ENCODE measurements around the gene SIVA1.
"Not testable (repeated sequence)": the region's sequence is repeated elsewhere in the genome, so short reads cannot be mapped to it uniquely, and the experiment has no call there.

SIVA1 gene

DNA sequence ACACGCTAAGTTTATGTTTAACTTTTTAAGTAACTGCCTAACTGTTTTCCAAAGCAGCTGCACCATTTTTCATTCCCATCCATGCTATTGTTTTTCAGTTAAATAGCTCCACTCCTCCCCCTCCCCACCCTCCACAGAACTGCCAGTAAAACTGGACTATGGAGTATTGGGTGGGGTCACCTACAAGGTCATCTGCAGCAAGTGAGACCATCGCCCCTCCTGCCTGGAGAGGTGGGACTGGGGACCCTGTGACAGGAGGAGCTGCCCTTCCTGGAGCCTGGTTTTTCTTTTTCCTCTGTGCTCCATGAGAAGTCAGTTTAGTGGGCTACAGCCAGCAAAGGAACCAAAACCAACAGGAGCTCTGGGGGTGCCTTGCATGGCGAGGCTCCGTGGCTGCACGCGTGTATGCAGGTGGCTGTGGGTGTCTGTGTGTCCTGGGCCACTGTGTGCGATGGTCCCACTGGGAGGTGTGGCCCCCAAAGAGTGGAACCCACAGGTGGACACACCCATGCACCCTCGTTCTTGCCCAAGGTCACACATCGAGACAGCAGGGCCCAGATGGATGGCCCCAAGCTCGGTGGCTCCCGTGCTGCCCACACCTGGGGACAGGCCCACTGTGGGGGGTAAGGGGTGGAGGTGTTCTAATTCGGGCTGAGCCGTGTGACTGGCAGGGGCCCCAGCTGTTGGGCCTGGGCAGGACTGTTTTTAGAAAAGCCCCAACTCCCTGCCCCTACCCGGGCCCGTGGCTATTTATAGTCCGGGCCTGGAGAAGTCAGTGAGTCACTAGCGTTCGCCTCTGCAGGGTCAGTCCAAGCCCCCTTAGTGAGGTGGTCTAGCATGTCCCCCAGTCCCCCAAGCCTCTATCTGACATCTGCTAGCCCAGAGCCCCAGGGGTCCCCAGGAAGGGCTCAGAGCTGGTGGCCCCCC, 31.2 kb upstream of the SIVA1 start:
- no peak for DNase-seq

DNA sequence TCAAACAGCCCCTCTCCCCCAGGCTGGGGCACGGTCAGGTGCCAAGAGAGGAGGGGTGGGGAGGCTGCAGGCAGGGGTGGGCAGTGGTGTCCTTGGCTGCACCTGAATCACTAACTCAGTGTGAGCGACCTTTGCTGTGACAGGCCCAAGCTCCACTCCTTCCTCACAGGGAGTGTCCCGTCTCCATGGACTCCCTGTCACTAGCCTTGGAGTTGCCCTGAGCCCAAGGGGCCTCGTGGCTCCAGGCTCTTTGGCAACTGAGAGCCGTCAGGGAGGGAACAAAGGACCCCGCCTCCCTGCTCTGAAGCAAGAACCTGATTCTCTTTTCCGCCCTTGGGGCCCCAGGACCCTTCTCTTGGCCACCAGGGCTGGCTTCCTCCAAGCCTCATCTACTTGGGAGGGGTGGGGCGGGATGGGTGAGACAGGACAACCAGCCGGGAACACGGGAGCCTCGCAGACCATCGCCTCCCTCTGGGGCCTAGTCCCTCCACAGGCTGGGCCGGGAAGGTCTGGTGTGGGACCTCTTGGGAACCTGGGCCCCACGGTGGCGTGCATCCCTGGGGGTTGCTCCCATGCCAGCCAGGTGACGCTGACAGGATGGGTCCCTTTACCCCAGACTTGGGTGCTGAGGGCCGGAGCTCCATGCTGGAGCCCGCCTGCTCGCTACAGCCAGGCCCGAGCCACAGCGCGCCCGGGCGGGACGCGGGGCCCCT, 29.9 kb upstream of the SIVA1 start:
- DNase-seq: no peak

DNA sequence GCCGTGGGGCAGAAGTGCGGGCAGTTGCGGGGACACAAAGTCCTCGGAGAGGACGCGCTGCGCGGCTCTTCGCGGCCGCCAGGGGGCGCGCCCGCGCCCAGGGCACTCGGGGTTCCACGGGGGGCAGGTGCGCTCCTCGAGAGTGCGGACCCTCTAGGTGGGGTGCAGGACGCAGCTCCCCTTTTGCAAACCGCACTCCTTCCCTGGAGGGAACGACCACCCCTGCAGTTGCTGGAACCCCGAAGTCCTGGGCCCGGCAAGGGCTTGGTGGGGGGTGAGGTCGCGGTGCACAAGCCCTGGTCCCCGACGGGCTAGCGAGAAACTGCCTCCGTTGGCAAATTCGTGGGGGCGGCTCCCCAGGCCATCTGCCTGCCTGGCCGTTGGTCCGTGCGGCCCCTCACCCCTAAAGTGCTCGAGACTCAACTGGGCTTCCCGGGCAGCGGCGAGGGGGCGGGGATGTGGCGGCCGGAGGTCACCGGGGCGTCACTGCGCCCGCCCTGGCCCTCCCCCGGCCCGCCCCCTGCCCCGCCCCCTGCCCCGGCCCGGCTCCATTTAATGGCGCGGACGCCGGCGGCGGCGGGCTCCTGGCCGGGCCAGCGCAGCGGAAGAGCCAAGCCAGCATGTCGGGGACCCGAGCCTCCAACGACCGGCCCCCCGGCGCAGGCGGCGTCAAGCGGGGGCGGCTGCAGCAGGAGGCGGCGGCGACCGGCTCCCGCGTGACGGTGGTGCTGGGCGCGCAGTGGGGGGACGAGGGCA, 29.1 kb upstream of the SIVA1 start, which contains the start of gene ADSS1:
TSS of gene ADSS1 (plus strand) at position 579 of the 756 bp plus-strand sequence. CDS start at position 621, 42 bp downstream.
- peak; percentile 66 for DNase-seq

DNA sequence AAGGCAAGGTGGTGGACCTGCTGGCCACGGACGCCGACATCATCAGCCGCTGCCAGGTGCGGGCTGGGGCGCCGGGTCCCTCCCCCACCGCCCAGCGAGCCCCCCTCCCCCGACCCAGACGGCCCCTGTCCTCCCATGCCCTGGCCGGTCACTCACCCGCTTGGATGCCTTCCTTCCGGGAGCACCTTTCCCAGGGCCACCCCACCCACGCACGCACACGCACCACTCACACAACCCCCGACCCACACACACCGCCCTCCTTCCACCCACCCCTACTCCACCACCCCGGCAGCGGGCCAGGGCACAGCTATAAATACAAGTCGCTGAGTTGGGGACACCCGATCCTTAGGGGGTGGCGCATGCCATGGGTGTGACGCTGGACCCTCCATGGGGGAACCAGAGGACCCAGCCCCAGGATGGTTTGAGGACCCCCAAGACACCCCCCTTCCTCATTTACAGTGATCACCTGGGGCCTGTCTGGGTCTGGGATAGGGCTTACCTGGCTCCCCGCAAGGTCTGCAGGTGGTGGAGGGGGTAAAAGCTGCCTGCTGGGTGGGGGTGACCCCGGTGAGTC, 28.5 kb upstream of the SIVA1 start:
- DNase-seq: peak; percentile 48

DNA sequence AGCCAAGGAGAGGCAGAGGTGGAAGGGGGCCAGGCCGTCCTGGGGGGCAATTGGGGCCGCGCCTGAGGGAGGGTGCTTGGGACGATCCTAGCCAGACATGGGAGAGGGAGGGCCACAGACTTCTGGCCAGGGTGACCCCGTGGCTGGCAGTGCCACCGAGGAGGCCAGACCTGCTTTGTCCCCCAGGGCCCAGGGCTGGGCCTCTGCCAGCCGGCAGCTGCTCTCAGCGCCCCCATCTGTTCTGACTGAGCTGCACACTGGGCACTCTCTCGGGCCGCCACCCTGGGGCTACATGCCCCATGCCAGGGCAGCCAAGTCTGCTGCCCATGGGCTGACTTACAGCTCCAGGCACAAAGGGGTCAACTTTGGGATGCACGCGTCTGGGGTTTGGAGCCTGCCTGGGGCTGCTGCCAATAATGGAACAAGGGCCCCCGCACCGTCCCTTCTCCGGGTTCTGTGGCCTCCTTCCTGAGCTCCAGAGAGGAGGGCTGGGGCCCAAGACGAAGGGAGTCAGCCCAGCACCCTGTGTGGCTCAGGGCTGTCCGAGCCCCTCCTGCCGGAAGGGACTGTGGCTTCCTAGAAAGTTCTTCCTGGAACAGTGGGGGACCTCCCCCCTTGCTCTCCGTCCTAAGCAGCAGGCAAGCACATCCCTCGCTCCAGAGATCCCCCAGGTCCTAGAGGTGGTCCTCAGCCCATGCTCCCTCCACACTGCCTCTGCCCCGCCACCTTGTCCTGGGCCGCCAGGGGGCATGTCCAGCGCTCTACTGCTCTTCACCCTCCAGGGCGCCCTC, 27.8 kb upstream of the SIVA1 start:
- no peak for DNase-seq

DNA sequence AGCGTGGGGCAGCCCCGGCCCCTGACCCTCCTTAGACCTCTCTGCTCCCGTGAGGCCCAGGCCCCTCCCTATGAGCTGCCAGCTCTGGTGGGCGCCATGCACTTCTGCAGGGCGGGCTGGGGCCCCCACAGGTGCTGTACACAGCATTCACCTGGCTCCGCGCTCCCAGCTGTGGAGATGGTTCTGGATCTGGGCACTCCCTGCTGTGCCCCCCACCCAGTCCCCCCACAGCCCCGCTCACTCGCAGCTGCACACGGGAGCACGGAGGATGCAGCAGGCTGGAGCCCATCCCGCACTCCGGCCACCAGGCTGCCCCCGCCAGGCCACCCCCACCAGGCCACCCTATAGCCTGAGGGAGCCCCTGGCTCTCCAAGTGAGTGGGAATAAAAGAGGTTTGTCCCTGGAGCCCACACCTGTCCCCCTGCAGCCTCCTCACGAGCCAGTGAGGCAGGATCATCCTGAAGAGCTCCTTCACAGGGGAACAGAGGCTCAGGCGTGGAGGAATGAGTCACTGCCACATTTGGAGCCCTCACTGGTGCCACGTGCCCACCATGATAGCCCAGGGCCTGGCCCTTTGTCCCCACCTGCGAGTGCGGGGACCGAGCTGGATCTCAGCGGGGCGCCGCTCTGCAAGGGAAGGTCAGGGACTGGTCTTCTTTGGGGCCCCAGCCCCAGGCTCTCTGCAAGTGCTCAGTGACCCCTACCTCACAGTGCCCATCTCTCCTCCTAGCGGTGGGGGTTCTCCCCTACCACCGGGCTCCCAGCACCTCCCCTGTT, 27.0 kb upstream of the SIVA1 start:
- DNase-seq: no peak

DNA sequence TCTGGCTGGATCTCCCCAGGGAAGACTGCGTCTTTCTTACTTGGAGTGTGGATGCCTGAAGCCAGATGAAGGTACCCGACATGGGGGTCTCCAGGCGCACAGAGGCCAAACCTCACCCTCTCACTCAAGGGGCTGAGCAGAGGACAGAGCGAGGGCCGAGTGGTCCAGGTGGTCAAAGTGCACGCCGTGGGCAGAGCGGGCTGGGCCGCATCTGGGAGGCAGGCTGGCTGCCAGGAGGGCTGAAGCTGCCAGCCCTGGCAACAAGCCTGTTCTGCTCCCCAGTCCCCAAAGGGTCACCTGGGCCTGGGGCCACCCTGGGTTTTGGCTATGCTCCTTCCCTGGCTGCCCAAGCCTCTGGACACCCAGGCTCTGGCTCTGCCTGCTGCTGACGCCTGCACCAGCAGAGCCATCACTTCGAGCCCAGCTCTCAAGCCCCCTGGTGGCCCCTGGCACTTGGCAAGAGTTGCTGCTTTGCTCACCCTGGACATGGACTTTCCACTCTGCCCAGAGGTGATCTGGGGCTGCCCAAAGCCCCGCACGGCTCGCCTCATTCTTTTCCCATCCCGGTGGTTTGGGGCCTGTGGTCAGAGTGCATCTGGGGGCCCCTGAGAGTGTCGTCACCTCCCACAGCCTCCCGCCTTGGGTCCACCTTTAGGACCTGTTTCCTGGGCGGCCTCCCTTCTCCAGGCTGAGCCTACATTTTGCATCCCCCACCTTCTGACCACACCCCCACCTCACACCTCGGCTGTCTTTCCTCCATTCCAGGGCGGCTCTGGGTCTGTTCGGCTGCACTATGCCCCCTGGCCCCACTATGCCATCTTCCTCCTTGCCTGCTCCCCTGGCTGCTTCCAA, 26.1 kb upstream of the SIVA1 start:
- no peak for DNase-seq

DNA sequence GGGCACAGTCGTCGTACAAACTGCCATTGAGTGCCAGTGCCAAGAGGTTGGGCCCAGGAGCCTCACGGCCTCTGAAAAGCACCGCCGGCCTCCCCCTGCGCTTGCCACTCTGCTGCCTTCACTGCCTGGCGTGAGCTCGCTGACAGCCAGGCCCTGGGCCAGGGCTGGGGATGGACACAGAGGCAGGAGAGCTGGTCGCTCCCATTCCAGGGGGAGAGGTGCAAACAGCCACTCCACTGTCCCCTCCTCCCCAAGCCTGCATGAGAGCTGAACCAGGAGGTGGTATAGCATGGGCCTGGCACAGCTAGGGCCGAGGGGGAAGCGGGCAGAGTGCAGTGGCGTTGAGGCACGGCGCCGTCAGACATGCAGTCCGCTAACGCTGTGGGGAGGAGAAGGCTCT, 24.3 kb upstream of the SIVA1 start:
- DNase-seq: no peak

DNA sequence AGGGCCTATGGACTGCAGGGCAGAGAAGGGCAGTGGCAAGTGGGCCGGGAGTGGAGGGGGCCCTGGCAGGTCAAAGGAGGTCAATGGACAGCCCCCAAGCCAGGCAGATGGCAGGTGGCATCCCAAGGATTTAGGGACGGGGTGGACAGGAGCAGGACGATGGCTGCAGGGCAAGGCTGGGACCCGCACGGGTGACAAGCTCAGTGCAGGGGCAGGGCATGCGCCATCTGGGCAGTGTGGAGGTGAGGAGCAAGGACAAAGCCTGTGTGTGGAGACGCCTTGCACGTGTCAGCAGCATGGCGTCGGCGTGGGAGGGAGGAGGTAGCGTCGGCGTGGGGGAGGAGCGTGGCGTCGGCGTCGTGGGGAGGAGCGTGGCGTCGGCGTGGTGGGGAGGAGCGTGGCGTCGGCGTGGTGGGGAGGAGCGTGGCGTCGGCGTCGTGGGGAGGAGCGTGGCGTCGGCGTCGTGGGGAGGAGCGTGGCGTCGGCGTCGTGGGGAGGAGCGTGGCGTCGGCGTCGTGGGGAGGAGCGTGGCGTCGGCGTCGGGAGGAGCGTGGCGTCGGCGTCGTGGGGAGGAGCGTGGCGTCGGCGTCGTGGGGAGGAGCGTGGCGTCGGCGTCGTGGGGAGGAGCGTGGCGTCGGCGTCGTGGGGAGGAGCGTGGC, 23.6 kb upstream of the SIVA1 start:
- not testable (repeated sequence) for DNase-seq

DNA sequence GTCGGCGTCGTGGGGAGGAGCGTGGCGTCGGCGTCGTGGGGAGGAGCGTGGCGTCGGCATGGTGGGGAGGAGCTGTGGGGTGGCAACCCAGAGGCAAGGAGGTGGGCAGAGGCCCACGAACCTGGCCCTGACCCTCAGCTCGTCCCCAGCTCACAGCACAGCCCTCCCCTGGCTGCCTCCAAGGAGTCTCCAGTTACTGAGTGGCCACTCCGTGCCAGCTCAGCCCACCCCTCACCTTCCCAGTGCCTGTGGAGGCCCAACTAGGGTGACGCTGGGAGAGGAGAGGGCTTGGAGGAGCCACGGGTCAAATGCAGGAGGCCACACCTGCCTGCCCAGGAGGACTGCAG, 23.1 kb upstream of the SIVA1 start:
- no peak for DNase-seq

DNA sequence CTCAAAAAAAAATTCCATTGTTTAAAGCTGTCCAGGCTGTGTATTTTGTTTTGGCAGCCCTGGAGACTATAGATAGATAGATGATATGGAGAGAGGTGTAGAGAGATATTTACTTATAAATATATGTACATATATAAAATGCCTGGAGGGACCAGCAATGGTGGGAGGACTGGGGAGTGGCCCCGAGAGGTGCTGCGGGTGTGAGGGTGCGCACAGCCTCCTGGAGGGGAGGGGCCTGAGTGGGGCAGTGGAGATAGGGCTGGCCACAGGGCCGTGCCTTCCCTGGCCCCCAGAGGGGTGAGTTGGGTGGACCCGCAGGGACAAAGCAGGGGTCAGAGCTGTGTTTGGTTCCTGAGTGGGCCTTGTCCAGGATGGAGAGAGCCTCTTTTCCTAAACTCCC, 22.5 kb upstream of the SIVA1 start:
- DNase-seq: no peak

DNA sequence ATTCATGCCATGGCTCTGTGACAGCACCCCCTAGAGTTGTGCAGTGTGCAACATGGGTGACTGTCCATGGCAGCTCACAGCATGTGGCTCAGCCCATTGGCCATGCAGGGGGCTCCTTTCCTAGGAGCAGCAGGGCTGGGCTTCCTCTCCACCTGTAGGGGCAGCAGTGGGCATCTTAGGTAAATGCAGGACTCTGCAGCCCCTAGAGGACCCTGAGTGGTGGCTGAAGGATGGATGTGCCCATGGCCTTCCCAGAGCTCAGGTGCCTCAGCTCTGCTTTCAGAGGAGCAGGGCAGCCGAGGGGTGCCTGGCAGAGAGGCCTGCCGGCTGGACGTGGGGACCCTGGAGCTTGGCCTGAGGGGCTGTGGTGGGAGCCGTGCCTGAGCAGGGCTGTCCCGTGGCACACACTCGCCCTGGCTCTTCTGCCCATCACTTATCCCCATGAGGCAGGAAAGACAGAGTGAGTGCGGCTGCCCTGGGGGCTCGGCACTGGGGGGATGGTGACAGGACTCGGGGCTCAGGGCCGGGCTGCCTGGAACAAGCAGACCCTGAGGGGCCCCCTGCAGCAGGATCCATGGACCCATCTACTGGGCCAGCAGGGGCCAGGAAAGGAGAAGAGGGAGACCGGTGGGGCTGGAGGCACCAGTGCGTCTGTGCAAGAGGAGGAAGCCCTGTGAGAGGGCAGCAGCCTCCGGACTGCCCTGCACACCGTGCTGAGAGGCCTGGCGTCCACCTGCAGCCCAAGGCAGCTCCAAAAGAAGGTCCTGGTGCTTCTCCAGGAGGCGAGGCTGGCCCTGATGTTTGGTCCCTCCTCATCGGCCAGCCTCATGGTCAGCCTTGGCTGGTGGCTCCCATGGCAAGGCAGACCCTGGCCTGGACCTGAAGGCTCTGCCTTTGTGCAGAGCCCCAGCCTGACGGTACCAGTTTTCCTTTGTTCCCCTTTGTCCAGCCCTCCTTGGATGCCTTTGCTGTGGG, 21.3 kb upstream of the SIVA1 start:
- DNase-seq: no peak

DNA sequence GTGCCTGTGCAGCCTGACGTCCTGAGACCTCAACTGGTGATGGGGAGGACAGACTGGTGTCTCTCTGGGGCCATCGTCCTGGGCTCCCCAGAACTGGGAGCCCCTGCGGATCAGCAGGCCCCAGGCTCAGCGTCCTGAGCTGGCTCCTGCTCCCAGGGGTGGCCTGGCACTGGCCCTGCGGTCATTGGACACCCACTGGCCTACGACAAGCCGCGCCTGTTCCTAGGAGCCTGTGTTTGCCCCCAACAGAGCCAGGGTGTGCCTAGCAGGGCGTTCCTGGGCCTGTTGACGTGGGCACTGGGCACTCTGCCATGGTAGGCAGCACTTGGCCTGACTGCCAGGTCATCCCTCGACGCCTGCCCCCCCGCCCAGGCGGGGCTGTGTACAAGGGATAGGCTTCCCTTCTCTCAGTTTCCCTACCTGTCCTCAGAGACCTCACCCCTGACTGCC, 20.6 kb upstream of the SIVA1 start:
- no peak for DNase-seq

DNA sequence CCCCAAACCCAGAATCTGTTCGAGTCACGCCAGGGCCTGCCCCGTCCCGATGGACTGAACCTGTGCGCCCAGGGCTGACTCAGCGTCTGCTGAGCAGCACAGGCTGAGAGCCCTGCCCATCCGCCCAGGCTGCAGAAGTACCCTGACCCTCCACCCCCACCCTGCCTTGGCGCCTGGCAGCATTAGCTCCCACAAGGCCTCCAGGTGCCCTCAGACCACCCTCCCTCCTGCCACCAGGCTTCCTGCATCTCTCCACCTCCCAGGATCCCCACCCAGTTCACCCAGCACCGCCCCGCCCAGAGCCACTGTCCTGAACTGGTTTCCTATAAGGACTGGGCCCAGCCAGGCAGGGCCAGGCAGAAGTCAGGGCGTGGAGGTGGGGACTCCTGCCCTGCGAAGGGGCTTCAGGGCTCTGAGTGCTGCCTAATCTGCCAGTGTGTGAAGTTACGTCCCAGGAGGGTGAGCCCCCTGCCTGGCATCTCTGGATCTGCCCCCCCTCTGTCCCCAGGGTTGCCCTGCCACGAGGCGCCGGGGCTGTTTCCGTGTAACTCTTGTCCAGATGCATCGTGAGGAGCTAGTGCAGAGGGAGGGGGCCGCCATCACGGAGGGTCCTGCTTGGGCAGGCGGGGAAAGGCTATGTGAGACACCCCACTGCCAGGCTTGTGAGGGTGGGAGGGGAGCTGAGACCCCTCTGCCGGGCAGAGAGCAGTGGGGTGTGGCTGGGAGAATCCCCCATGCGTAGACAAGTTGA, 19.8 kb upstream of the SIVA1 start:
- DNase-seq: no peak

DNA sequence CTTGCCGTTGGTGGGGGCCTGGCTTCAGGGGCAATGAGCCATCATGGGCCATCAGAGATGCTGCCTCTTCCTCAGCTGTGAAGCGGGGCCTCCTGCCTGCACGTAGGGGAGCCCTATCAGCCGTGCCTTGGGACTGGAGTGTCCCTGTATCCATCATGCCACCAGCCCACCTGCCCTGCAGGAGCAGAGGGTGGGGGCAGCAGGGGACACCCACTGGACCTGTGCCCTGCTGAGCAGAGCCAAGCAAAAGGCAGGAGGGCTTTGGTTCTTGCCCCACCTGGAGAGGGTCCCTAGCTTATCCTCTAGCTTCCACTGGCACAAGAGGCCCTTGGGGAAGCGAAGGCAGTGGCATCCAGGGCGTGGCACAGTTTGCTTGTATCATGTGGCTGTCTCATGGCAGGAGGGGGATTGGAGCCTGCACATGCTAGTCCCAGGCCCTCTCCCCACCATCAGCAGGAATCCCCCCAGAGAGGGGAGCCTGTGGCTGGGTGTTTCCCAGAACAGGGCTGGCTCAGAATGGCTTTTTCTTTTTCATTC, 18.8 kb upstream of the SIVA1 start:
- DNase-seq: no peak

DNA sequence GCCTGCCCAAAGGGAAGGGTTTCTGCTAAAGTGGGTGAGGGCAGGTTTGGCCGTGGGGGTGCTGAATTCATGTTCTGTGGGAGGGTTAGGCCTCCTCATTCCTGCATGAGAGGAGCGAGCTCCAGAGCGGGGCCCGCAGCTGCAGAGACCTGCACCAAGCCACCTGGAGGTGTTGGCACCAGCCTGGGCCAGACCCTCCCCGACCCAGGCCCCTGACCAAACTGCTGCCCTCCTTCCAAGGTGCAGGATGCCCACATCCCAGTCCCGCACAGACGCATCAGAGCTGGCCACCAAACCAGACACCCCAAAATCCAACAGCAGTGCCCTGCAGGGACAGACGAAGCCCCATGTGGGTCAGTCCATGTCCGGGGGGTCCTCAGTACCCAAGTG, 18.4 kb upstream of the SIVA1 start:
- no peak for DNase-seq

DNA sequence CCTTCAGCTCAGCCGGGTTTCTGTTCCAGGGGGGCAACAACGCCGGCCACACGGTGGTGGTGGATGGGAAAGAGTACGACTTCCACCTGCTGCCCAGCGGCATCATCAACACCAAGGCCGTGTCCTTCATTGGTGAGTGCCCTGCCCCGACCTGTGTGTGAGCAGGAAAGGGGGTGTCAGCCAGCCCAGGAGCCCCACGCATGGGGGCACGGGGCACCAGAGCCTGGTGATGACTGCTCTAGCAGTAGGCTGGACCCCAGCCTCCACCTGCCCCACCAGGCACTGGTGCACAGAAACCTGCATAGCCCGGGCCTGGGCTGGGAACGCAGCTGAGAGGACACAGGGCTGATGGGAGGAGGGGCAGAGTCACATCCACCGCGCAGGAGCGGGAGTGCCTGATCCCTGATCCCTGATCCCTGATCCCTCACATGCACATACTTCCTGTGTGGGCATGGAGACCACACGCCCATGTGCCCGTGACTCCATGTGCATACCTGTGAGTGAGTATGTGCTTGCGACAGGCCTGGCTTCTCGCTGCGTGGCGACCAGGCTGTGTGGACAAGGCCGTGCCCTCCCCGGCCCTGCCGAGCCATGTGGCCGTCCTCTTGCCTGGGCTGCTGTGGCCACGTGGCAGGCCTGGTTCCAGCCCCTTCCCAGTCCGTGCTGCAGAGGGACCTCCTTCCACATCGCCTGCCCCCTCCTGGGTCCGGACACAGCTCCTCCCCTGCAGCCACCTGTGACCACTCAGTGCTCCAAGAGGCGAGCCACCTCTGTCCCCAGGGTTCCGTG, 17.8 kb upstream of the SIVA1 start:
- no peak for DNase-seq

All from stimulated activated CD4-positive, alpha-beta T cell treated with anti-CD3 and anti-CD28 coated beads, Interleukin-15, amount 100 ng/mL, for 24 hours (primary cell).